Activated CD8-positive, alpha-beta memory T cell treated with anti-CD3 and anti-CD28 coated beads for 24 hours (primary cell): ENCODE data around the gene HSF5.
"Not testable (repeated sequence)": the region's sequence is repeated elsewhere in the genome, so short reads cannot be mapped to it uniquely, and the experiment has no call there.

Experiments
- DNase-seq: peaks from one replicate; pipeline ENCODE4 v3.0.0-alpha.2; 2020

Gene HSF5

DNA sequence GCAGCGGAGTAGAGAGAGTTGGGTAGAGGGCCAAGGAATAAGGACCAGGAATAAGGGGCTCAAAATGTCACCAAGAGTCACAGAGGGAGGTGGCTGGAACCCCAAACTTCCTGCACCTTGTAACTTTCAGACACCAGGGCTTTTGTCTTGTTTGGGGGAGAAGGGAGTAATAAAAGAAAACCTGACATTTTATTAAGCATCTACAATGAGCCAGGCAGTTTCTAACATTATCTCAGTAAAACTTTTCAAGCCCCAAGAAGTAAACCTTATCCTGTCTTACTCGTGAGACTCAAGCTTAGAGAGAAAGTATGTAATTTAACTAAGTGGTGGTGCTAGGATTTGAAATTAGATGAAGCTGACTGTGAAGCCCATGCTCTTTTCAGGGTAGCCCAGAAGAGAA is 27.1 kb upstream of the HSF5 start:
- DNase-seq, result no peak

DNA sequence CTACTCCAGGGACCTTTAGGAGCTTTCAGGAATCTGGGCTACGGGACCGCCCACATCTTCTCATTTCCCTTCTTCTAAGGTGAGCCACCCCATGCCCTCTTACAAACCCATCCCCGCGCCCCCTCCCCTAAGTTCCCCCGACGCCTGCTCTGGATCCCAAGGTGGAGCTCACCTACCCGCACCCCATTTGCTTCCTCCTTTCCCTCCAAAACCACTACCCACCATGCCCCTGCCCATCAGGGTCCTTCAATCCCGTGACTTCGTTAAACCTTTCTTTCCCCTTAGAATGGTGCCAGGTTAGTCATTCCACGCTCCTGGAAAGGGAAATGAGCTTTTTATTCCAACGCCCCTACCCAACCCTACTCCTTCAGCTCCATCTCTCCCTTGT is 26.6 kb upstream of the HSF5 start:
- DNase-seq, result no peak

GRCh38 chr17:58513965-58514769 is 26.0 kb upstream of the HSF5 start, which contains the start of gene MTMR4:
Gene MTMR4 (minus strand): TSS chr17:58514638. CDS start chr17:58514407, 231 bp downstream.
- peak; percentile 87 for DNase-seq

DNA sequence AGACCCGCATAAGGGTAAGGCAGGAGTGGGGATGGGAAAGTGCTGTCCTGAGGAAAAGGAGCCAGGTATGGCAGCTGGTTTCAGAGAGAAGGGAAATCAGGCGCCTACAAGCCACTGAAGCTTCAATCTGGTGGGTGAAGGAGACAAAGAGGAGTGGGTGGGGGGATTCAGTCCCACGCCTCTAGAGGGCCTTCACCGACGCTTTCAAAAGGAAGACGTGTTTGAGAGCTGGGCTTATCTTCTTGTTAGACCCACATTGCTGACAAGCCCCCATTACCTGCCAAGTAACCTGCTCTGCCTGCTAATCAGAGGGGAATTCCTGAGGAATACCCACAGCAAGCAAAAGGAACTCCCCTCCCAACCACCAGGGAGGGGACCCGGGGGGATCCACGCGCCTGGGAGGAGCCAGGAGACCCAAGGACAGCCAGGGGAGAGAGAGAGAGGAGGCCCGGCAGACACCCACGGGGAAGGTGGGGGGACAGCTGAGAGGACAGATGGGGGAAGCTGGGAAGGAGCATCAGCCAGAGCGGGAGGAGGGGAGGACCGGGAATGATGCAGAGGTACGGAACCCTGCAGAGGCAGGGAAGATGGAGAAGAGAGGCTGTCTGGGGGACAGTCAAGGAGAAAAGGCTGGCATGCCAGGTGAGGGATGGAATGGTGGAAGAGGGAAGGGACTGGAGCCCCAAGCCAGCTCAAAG is 25.2 kb upstream of the HSF5 start:
- DNase-seq, result peak; percentile 73

DNA sequence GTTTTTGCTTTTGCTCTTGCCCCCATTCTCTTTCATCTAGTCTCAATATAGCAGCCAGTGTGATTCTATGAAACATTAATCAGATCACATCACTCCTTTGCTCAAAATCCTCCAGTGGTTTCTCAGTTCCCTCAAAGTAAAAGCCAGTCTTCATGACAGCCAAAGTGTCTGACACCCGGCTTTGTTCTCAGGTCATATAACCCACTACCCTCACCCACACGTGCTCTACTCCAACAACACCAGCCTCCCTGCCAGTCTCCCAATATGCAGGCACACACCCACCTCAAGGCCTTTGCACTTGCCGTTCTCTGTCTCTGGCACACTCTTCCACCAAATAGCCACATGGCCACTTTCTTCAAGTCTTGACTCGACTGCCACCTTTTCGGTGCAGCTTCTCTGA is 21.9 kb upstream of the HSF5 start:
- no peak for DNase-seq

DNA sequence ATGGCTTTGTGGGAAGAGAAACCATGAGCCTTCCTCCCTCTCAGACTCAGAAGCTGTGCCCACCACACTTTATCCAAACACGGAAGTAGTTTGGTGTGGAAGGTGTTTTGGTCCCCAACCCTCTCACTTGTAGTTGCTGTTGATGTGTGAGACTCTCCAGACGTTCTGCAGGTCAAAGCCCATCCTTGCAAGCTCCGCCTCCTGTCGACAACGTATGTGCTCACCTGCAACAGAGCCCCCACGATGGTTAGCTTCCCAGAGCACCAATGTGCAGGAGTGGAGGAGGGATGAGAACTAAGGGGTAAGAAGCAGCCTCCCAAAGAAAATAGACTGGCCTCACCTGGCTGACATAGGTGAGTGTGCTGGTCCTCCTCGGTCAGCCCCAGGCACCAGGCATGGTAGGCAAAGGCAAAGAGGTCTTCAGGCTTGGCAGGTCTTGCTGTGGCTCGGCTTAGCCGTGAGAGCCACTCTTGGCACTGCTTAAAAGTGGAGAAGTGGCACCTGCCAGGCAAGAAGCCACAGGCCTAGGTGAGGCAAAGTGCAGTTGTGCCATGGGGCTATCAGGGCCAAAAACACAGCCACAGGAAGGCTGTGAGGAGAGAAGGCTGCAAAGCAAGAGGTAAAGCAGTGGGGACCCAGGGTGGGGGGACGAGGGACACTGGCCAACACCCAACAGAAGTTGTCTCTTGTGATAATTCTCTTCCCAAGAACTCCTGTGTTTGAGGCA is 20.3 kb upstream of the HSF5 start:
- DNase-seq, result no peak

DNA sequence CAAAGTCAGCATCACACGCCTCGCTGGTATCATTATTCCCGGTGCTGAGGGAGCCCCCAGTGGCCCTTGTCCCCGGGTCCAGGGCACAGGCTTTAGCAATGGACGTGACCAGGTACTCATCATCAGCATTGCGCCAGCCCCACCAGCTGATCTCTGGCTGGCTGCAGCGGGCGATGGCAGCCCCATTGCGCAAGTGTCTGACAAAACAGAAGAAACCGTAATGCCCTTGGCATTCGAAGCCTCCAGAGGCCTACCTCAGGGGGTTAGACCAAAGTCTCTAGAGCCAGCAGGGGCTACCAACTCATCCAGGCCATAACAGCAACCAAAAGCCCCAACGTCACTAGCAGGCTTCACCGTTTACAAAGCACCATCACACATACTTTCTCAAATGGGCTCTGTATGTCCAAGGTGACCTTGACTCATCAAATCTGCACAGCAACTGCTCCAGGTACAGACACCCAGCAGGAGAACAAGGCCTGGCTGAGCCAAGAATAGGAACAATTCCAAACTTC is 19.0 kb upstream of the HSF5 start:
- no peak for DNase-seq

GRCh38 chr17:58506354-58507080 is 18.3 kb upstream of the HSF5 start:
- DNase-seq, result no peak

- no peak for DNase-seq
Measured at GRCh38 chr17:58504826-58505351, 16.7 kb upstream of the HSF5 start.

- DNase-seq, result no peak
Measured at GRCh38 chr17:58503866-58504265, 15.7 kb upstream of the HSF5 start.

DNA sequence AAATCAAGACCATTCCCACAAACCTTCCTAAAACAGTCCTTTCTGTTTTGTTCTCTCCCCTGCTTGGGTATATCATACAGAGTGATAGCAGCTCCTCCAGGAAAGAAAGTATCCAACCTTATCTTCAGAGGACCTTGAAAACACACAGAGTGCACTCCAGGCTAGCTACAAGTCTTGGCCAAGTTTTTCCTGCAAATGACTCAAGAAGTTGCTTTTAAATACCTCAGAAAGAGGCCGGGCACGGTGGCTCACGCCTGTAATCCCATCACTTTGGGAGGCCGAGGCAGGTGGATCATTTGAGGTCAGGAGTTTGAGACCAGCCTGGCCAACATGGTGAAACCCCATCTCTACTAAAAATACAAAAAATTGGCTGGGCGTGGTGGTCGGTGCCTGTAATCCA is 14.9 kb upstream of the HSF5 start:
- not testable (repeated sequence) for DNase-seq

- no peak for DNase-seq
Measured at GRCh38 chr17:58501451-58501850, 13.2 kb upstream of the HSF5 start.

DNA sequence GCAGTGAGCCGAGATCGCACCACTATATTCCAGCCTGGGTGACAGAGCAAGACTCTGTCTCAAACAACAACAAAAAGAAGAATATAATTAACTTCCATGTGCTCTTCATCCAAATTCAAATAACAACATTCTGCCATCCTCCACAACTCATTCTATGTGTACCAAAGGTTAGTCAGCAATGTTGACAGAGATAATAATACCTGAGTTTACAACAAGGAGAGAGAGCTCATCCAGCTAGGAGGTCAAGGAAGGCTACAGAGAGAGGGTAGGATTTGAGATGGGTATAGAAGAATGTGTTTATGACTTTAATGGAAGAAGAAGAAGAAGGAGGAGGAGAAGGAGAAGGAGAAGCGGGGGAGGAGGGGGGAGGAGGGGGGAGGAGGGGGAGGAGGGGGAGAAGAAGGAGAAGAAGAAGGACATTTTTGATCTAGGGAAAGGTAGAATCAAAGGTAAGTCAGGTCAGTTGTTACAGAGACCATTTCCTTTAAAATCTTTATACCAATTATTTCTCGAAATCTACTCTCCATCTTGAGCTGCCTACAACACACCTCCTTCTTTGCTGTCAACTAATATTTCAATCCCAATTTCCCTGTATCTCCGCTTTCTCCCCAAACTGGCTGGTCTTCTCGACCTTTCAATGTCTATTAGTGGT is 10.1 kb upstream of the HSF5 start:
- no peak for DNase-seq

- no peak for DNase-seq
Measured at GRCh38 chr17:58493506-58493905, 5.3 kb upstream of the HSF5 start.

DNA sequence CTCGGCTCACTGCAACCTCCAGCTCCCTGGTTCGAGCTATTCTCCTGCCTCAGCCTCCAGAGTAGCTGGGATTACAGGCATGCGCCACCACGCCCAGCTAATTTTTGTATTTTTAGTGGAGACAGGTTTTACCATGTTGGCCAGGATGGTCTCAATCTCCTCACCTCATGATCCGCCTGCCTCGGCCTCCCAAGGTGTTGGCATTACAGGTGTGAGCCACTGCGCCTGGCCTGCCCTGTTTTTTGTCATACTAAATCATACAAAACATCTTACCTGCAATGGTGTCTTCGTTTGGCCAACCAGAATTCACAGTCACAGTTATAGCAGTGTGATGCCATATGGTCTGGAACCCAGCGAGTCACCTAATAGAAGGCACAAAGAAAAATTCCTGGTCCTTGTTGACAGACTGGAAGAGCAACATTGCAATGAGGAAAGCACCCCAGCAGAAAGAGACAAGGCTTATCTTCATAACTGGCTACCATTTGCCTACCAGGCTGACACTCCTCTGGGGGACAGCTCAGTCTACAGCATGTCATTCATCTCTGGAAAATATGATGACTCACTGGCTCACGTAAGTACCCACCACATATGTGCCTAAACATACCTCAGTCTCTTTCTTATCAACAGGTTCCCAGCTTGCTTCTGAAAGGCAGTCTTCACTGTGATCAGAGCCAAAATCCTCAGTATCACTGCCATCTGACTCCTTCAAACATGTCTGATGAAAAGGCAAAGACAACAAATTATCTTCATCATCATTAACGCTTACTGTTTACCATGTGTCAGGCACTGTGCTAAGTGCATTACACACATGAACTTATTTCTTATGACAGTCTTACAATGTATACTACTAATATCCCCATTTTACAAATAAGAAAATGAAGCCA is 4.3 kb upstream of the HSF5 start:
- DNase-seq, result no peak

DNA sequence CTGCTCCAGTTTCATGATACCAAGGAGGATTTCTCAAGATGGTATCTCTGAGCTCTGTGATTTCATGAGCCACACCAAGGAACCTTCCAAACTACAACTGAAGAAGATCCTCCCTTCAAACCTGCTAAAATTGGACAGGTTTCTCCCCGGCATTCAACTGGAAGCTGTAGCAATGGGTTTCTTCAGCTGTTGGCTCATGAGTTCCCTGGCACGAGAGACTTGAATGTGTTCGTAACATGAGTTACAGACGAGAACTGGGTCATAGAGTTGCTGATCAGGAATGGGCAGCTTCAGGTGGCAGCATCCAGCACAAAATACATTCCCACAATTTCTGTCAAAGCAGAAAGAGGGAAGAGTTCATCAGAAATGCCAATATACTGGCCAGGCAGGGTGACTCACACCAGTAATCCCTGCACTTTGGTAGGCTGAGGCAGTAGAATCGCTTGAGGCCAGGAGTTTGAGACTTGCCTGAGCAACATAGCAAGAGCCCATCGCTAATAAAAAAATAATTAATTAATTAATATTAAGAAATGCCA is 3.4 kb upstream of the HSF5 start:
- no peak for DNase-seq

GRCh38 chr17:58488428-58488890 is 251 bp upstream of the HSF5 start:
- DNase-seq, result no peak

DNA sequence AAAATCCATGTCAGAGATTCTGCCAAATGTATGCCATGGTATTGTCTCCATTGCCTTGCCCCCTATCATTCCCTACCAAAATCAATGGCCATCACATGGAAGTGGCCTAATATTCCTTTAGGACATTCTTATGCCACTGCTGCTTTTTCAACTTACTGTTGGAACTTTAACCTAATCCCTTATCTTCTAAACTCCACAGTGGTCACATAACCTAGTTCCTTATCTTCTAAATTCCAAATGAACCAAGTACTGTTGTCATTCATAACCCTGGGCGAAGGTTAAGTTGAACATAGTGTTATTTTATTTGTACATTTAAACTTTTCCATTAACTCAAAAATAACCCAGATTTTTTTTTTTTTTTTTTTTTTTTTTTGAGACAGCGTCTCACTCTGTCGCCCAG is 3.6 kb downstream of the HSF5 start:
- no peak for DNase-seq

- not testable (repeated sequence) for DNase-seq
Measured at GRCh38 chr17:58481798-58482197, 6.4 kb downstream of the HSF5 start.

- no peak for DNase-seq
Measured at GRCh38 chr17:58480090-58480489, 8.1 kb downstream of the HSF5 start.

- DNase-seq, result no peak
Measured at GRCh38 chr17:58476812-58477211, 11.4 kb downstream of the HSF5 start.
